Testis (tissue), 2 donors: ENCODE measurements around the gene AMDHD2.
"Not testable (repeated sequence)": the region's sequence is repeated elsewhere in the genome, so short reads cannot be mapped to it uniquely, and the experiment has no call there.

Experiments used
- CTCF ChIP-seq, 3 experiments: fragments of 450-650 bp in 2 of 3; fragments of 200-600 bp in 1 of 3; sonication (generic) in 1 of 3; IDR thresholded peaks; one replicate each; pipeline ENCODE4 v1.5.1; 2016 to 2019; ENCODE audit warnings: antibody characterized with exemption in 3 of 3, mild to moderate bottlenecking in 2 of 3, moderate library complexity in 1 of 3
- POLR2A ChIP-seq: fragments of 450-650 bp; IDR thresholded peaks from one replicate; pipeline ENCODE4 v1.6.1; 2017; ENCODE audit warnings: antibody characterized with exemption, mild to moderate bottlenecking, moderate library complexity

- not testable (repeated sequence) for TF ChIP-seq POLR2A; CTCF (IDR thresholded peaks at IDR 0.05)
Observed at GRCh38 chr16:2560131-2560797, 40.1 kb downstream of the AMDHD2 start.
